Endothelial cell of umbilical vein (primary cell): Measurements from ENCODE around the gene SIPA1L2. TPM values are rescaled to one million over a fixed set of nuclear protein-coding genes. Genes with fewer than 3 reads are reported as not detected.

ENCODE experiments used
- BruUV-seq: library from RNA; stranded (reverse); fragments of 400-500 nt; replicated peaks from 2 replicates; lab custom pipeline; 2021; lab: Mats Ljungman, UMichigan
- CTCF ChIA-PET: fragments of 300-600, 350-600 bp; sonication (Branson Sonifier 250); formaldehyde crosslinking; loops from one replicate; lab custom pipeline; 2021; ENCODE audit warnings: antibody characterized with exemption, inconsistent platforms; lab: Charles Lee
- POLR2A ChIA-PET: fragments of 300-600, 350-600 bp; sonication (Branson Sonifier 250); formaldehyde crosslinking; loops from one replicate; lab custom pipeline; 2021; ENCODE audit warnings: antibody characterized with exemption, inconsistent platforms; lab: Charles Lee
- DNase-seq: peaks from one replicate; pipeline ENCODE4 v3.0.0-alpha.2; 2011; ENCODE audit warnings: low read depth, low spot score
- FAIRE-seq: peaks from 2 replicates; lab custom pipeline; 2011; peaks lifted over from hg19 to GRCh38; lab: Jason Lieb, UNC
- H2AFZ ChIP-seq: 2 replicates; pipeline ENCODE4 v1.6.0; 2012; ENCODE audit warnings: low read depth, low read length, control low read depth, inconsistent platforms
- H3K27ac ChIP-seq: 2 replicates; pipeline ENCODE4 v1.5.1; 2011; ENCODE audit warnings: low read depth, mild to moderate bottlenecking, control low read depth, low read length, moderate library complexity; ENCODE audit not compliant: insufficient read depth
- H3K27me3 ChIP-seq, 2 experiments: 2 replicates each; pipeline versions ENCODE4 v1.6.0 to v1.6.1; 2011; ENCODE audit warnings: low read length in 2 of 2, mixed read lengths in 1 of 2; ENCODE audit not compliant: control insufficient read depth in 2 of 2, insufficient read depth in 2 of 2
- H3K36me3 ChIP-seq, 2 experiments: 2 replicates in 1 of 2; 3 replicates in 1 of 2; pipeline ENCODE4 v1.5.1; 2011; ENCODE audit warnings: low read length in 2 of 2, mild to moderate bottlenecking in 1 of 2, moderate library complexity in 1 of 2; ENCODE audit not compliant: control insufficient read depth in 2 of 2, insufficient read depth in 2 of 2; ENCODE audit errors: extremely low read depth in 1 of 2
- H3K4me1 ChIP-seq: 3 replicates; pipeline ENCODE4 v1.5.1; 2011; ENCODE audit warnings: mild to moderate bottlenecking, low read length; ENCODE audit not compliant: control insufficient read depth, insufficient read depth; ENCODE audit errors: extremely low read depth
- H3K4me2 ChIP-seq: 2 replicates; pipeline ENCODE4 v1.6.1; 2011; ENCODE audit warnings: low read length, control low read depth, mixed read lengths; ENCODE audit not compliant: insufficient read depth
- H3K4me3 ChIP-seq, 3 experiments: fragments of 200-600 bp in 1 of 3; sonication (generic), shearing (Covaris generic) in 1 of 3; replicated peaks in 1 of 3; 2 replicates each; pipeline ENCODE4 v1.5.1; 2011 to 2016; ENCODE audit warnings: control low read depth in 3 of 3, low read length in 3 of 3, mild to moderate bottlenecking in 2 of 3, inconsistent platforms in 1 of 3, low read depth in 1 of 3, moderate library complexity in 1 of 3; ENCODE audit not compliant: insufficient read depth in 1 of 3
- H3K79me2 ChIP-seq: 2 replicates; pipeline ENCODE4 v1.6.0; 2012; ENCODE audit warnings: low read length, inconsistent platforms; ENCODE audit not compliant: control insufficient read depth, insufficient read depth
- H3K9ac ChIP-seq: replicated peaks from 2 replicates; pipeline ENCODE3; 2011; ENCODE audit warnings: low read length, control low read depth; ENCODE audit not compliant: insufficient read depth; ENCODE audit errors: extremely low read depth
- H3K9me1 ChIP-seq: replicated peaks from 3 replicates; pipeline ENCODE4 v1.6.0; 2011; ENCODE audit warnings: mild to moderate bottlenecking, low read length; ENCODE audit not compliant: control insufficient read depth, insufficient read depth; ENCODE audit errors: extremely low read depth
- H3K9me3 ChIP-seq: replicated peaks from 2 replicates; pipeline ENCODE4 v1.5.1; 2012; ENCODE audit warnings: low read length, inconsistent platforms; ENCODE audit not compliant: control insufficient read depth, insufficient read depth
- H4K20me1 ChIP-seq: replicated peaks from 2 replicates; pipeline ENCODE3; 2011; ENCODE audit warnings: mild to moderate bottlenecking, low read length; ENCODE audit not compliant: control insufficient read depth, insufficient read depth; ENCODE audit errors: extremely low read depth
- CTCF ChIP-seq, 2 donors: IDR thresholded peaks; 1 replicate in 1 of 2; 2 replicates in 1 of 2; pipeline ENCODE4 v1.5.1; 2011; ENCODE audit warnings: low read length in 2 of 2, mild to moderate bottlenecking in 2 of 2, moderate library complexity in 2 of 2, control low read depth in 1 of 2, inconsistent platforms in 1 of 2, low read depth in 1 of 2; ENCODE audit not compliant: insufficient read depth in 1 of 2; ENCODE audit errors: extremely low read depth in 1 of 2
- EZH2 ChIP-seq: IDR thresholded peaks from 2 replicates; pipeline ENCODE4 v1.6.1; 2012; ENCODE audit warnings: borderline replicate concordance, low read depth, mild to moderate bottlenecking, moderate library complexity, low read length, inconsistent platforms; ENCODE audit not compliant: severe bottlenecking
- FOS ChIP-seq: IDR thresholded peaks from 2 replicates; pipeline ENCODE4 v1.6.1; 2011; ENCODE audit warnings: mild to moderate bottlenecking, low read length, moderate library complexity, borderline replicate concordance; ENCODE audit not compliant: insufficient read depth
- GATA2 ChIP-seq: IDR thresholded peaks from 2 replicates; pipeline ENCODE4 v1.7.0; 2011; ENCODE audit warnings: low read depth, mild to moderate bottlenecking, moderate library complexity, mixed read lengths, low read length; ENCODE audit not compliant: insufficient read length, insufficient read depth
- JUN ChIP-seq: IDR thresholded peaks from 2 replicates; pipeline ENCODE4 v1.6.1; 2011; ENCODE audit warnings: borderline replicate concordance, low read depth; ENCODE audit not compliant: insufficient read length, insufficient read depth
- MAX ChIP-seq: IDR thresholded peaks from 2 replicates; pipeline ENCODE4 v1.6.1; 2011; ENCODE audit not compliant: insufficient read depth, insufficient read length
- MYC ChIP-seq: IDR thresholded peaks from one replicate; pipeline ENCODE4 v1.6.1; 2011; ENCODE audit warnings: mild to moderate bottlenecking, low read depth, low read length
- POLR2A ChIP-seq: IDR thresholded peaks from 2 replicates; pipeline ENCODE4 v1.6.1; 2012; ENCODE audit warnings: low read depth, mild to moderate bottlenecking, control low read depth, low read length
- POLR2AphosphoS5 ChIP-seq: IDR thresholded peaks from 2 replicates; pipeline ENCODE4 v1.6.1; 2012; ENCODE audit warnings: low read depth, mild to moderate bottlenecking, control low read depth, low read length, moderate library complexity; ENCODE audit not compliant: insufficient read depth
- dilution Hi-C: fragments of 300-500 bp; cut with MboI; formaldehyde crosslinking; loops from one replicate; pipeline ENCODE4 v1.15.0; 2019; ENCODE audit warnings: low sequenced_read_pairs; ENCODE audit not compliant: extremely low pct_ligation_motif_present
- intact Hi-C: fragments of 100-400 bp; cut with micrococcal nuclease; formaldehyde crosslinking; loops from one replicate; pipeline ENCODE4 v1.10.0; 2022
- polyA plus RNA-seq, 4 experiments: library from polyadenylated mRNA; depleted of rRNA in 3 of 4; stranded (reverse) in 3 of 4; unstranded in 1 of 4; fragments of >200 nt; gene quantifications; 2 replicates each; pipeline versions ENCODE4 v1.2.1 to v1.2.3, GENCODE V29; 2011 to 2012; ENCODE audit warnings: missing spikeins in 1 of 4
- total RNA-seq: library from RNA; stranded (reverse); gene quantifications from 2 replicates; pipeline ENCODE4 v1.2.3, GENCODE V29; 2021

Gene SIPA1L2
- total and polyA plus RNA-seq, 2 donors (not counting 3 experiments of a cell fraction or from before 2014, with no cell fraction given) = 3.6 to 12.8 TPM

GRCh38 chr1:232662910-232663309, 33.0 kb upstream of the SIPA1L2 start:
- Histone ChIP-seq H3K4me3 (no peak overlapping the region), H3K9ac (no peak overlapping the region), H3K9me1 (no peaks in the 10 kb centered on the region), H2AFZ (no peak overlapping the region), H3K4me2 (no peak overlapping the region), H3K79me2 (no peaks in the 10 kb centered on the region), H3K9me3 (no peaks in the 10 kb centered on the region), H3K27me3 (no peaks in the 10 kb centered on the region), H3K36me3 (no peaks in the 10 kb centered on the region), H3K4me1 (peaks cover 16% of the 10 kb centered on the region), H4K20me1 (no peaks in the 10 kb centered on the region), H3K27ac (no peak overlapping the region)
- FAIRE-seq (no peak), DNase-seq (no peak)
- no TSS peak for BruUV-seq
- dilution Hi-C loops = no loop called here
- TF ChIP-seq CTCF (IDR thresholded peaks at IDR 0.05; ENCODE audit: extremely low read depth in 1 of 2, insufficient read depth in 1 of 2, low read depth in 1 of 2, low read length in 2 of 2) (no peak), MAX (no peak), FOS (no peak), EZH2 (no peak), POLR2AphosphoS5 (no peak), MYC (no peak), GATA2 (no peak), JUN (no peak), POLR2A (no peak)
- ChIA-PET POLR2A (no interaction called here), CTCF (interaction anchor here (0.6 kb wide), 1 partner anchor 218 kb away, joined by 3 read pairs; no protein-coding TSS in a partner anchor)
- intact Hi-C loops = no loop called here
